HG03565 (cell line): Measurements from ENCODE around the gene FATE1.
"Not testable (repeated sequence)": the region's sequence is repeated elsewhere in the genome, so short reads cannot be mapped to it uniquely, and the experiment has no call there.

ENCODE experiments used
- ATAC-seq: cut with Tn5 transposase; IDR thresholded peaks from one replicate; pipeline ENCODE4 v1.9.1; 2021; ENCODE audit warnings: mild to moderate bottlenecking, moderate library complexity; ENCODE audit not compliant: unreplicated experiment

The FATE1 gene, protein sequence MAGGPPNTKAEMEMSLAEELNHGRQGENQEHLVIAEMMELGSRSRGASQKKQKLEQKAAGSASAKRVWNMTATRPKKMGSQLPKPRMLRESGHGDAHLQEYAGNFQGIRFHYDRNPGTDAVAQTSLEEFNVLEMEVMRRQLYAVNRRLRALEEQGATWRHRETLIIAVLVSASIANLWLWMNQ

DNA sequence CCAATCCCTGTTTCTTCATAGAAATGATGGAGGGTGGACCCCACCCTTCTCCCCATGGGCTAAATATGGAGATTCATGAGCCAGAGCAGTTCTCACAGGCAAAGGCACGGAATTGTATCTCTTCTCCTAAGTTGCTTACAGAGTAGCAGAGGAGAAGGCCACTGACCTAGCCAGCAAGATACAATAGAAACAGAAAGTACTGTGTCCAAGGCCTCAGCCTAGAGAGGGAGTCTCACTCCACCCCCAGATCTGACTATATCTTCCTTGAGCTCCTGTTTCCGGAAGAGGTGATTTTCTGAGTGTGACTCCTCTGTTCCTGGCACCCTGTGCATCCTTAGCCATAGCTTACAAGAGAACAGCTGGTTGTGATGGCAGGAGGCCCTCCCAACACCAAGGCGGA lies at the start of gene FATE1:
TSS of gene FATE1 (plus strand) at position 284 of the 400 bp plus-strand sequence. CDS start at position 369, 85 bp downstream.
- no peak for ATAC-seq

- ATAC-seq, result no peak
Observed at GRCh38 chrX:151675121-151675746, 40.6 kb upstream of the FATE1 start.

- ATAC-seq, result no peak
Observed at GRCh38 chrX:151676196-151676595, 39.6 kb upstream of the FATE1 start.

GRCh38 chrX:151679798-151680402 lies 35.9 kb upstream of the FATE1 start:
- no peak for ATAC-seq

DNA sequence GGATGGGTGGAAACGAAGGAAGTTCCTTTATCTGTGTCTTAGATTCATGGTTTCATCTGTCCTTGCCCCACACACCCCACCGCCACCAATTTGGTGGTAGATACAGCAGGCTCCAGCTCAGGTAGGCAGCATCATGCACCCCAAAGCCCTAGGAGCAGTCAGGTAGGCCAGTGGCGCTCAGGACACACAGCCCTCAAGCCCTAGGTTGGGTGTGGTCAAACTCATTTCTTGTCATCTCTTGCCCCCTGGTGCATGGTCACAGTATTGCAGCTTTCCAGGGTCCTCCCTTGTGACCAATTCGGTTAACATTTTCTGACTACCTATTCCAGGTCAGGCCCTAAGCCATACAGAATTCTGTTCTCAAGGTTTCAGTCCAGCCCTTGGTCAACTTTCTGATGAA lies 35.0 kb upstream of the FATE1 start:
- ATAC-seq, result peak; percentile 53

- ATAC-seq, result no peak
Observed at GRCh38 chrX:151687635-151688034, 28.2 kb upstream of the FATE1 start.

DNA sequence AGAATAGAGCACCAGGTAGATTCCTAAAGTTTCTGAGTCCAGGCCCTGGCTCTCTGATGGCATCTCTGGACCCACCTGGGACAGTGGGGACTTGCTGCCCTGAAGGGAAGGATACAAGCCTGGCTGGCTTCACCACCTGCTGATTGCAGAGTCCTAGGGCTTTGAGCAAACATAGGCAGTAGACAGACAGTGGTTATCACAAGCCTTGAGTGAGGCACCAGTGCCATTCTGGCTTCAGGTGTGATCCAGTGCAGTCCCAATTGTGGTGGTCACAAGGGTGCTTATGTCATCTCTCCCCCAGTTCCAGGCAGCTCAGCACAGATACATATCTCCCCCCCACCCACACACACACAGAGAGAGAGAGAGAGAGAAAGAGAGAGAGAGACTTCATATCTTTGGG lies 27.1 kb upstream of the FATE1 start:
- ATAC-seq, result no peak

DNA sequence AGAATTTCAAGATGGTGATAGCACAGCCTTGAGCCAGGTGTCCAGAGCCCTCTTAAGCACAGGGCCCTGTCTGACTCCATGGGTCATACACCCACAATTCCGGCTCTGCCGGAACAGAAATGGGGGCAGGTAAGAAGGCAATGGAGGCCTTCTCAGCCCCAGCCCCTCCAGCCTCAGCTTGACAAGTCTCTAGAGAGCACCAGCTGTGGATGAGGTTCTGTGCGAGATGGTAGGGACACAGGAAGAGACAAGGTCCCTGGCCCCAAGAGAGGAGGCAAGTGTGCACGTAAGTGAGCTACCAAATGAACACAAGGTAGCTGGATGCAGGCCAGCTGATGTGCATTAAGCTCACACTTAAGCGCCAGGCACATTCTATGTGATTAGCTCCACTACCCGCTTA lies 23.0 kb upstream of the FATE1 start:
- no peak for ATAC-seq

DNA sequence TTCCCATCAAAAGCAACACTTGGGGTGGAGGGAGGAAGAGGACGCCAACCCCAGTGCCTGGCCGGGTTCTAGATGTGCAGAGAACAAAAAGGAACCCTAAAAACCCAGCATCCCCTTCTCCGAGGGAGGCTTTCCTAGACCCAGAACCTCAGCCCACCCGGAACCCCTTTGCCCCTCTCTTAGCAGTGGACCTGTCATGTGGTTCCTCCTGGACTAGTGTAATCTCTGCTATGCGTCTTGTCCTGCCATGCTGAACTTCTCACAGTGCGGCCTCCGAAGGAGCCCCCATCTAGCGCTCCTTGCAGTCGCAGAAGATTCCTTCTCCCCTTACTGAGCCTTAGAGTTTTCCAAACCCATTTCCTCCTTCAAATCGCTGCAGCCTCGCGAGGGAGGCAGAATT lies 21.7 kb upstream of the FATE1 start:
- ATAC-seq, result no peak

GRCh38 chrX:151694661-151695582 lies 20.9 kb upstream of the FATE1 start, which contains the start of gene PRRG3:
Gene PRRG3, plus strand, starts transcription at chrX:151695458. Its CDS starts 3,357 bp downstream, at chrX:151698815.
- ATAC-seq, result no peak

- ATAC-seq, result no peak
Observed at GRCh38 chrX:151695583-151696340, 20.1 kb upstream of the FATE1 start.

- not testable (repeated sequence) for ATAC-seq
Observed at GRCh38 chrX:151697082-151697481, 18.8 kb upstream of the FATE1 start.

DNA sequence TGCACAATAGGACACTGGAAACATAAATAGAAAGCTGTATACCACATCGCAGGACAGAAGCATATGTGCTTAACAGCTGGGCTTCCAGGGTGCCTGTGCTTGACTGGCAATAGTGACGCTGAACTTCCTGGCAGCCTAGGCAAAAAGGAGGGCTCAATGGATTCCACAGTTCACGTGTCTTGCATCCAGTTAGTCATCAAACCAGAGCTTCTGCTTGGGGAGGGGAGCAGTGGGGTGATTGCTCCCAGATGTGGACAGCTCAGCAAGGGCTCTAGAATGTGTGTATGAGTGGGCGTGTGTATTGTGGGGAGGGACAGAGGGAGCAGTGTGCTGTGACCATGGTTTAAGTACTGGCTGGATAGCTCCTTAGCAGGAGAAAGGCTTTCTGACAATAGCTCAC lies 18.3 kb upstream of the FATE1 start:
- ATAC-seq, result no peak

DNA sequence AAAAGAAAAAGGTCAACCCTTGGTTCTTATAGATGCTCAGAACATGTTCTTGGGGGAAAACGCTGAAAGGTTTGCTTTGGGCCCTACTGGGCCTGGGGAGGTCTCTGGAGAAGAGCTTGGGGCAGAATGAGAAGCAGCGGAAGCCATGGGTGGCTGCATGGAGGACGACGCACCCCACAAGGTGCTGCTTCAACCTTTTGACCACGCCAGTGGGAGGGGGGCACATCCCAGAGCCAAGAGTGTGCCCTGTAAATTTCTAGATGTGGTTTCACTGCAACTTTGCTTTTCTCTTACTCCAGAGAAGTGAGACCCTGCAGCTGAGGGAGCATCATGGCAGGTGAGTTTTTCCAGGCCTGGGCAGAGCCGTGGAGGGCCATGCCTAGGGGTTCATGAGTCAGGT lies 17.4 kb upstream of the FATE1 start:
- ATAC-seq, result no peak

- no peak for ATAC-seq
Observed at GRCh38 chrX:151699746-151700145, 16.1 kb upstream of the FATE1 start.

DNA sequence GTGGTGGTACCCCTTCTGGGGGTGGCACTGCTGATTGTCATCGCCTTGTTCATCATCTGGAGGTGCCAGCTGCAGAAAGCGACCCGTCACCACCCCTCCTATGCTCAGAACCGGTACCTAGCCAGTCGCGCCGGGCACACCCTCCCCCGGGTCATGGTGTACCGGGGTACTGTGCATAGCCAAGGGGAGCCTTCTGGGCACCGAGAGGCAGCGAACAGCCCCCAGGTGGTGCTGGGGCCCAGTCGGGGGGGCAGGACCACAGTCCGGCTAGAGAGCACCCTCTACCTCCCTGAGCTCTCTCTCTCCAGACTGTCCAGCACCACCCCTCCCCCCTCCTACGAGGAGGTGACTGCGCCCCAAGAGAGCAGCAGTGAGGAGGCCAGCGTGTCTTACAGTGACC lies 15.3 kb upstream of the FATE1 start:
- ATAC-seq, result no peak

GRCh38 chrX:151701071-151701470 lies 14.8 kb upstream of the FATE1 start:
- ATAC-seq, result no peak

GRCh38 chrX:151701531-151701930 lies 14.3 kb upstream of the FATE1 start:
- no peak for ATAC-seq

GRCh38 chrX:151702026-151702714 lies 13.7 kb upstream of the FATE1 start:
- ATAC-seq, result no peak

DNA sequence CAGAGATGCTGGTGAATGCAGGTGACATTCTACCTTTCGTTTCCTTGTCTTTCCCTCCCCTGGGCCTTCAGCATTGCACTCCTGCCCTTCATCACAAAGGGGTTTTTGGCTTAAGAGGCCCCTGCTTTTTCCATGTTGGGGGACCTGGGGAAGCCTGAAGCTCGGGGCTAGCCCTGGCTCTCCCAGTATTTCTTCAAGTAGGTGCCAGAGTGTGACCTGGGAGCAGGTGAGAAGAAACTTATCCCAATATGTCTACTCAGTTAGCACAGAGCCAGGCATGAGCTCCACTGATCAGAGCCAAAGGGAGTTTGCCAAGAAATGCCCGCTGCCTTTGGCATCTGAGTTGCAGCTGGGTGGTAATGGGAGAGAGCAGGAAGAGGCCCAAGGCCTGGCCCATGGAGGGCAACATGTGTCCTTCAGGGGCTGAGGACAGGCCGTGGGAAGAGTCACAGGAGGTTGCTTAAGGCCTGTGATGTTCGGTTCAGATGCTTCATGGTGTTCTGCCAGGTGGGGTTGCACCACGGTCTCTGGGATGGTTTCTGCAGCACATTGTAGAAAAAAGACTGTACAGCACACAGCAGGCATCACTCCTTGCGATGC lies 13.0 kb upstream of the FATE1 start:
- no peak for ATAC-seq
